ENCODE results near the gene SLC25A26. TPM values are rescaled to one million over a fixed set of nuclear protein-coding genes. Genes with fewer than 3 reads are reported as not detected.

SLC25A26 gene
- total and polyA plus RNA-seq, 2 donors (not counting 1 experiment from before 2014, with no cell fraction given): 14.2 to 29.0 TPM

DNA sequence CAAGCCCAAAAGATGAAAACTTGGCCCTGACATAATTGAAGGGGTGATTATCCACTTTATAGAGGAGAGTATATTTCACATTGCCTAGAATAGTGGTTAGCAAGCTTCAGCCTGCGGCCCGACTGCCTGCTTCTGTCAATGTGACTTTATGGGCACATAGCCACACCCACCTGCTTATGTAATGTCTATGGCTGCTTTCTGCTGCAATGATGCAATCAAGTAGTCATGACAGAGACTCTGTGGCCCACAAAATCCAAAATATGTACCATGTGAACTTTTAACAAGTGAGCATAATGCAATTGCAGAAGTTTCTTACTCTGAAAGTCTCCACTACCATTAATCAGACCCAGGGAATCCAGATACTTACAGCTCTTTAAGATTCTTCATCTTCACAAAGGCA, 176.9 kb downstream of the SLC25A26 start:
- no peak overlapping the region for H3K9ac ChIP-seq (ENCODE audit: insufficient read depth, low read length)
- H3K27ac ChIP-seq (ENCODE audit: insufficient read depth, low read length): no peak overlapping the region
- no peaks in the 10 kb centered on the region for H4K20me1 ChIP-seq (ENCODE audit: control insufficient read depth, extremely low read depth, insufficient read depth, low read length)
- no peaks in the 10 kb centered on the region for H3K27me3 ChIP-seq (ENCODE audit: control insufficient read depth, insufficient read depth, low read length)
- no peaks in the 10 kb centered on the region for H3K79me2 ChIP-seq (ENCODE audit: control insufficient read depth, insufficient read depth, low read length)
- peak; percentile 33 to 64 for DNase-seq (ENCODE audit: low read depth in 2 of 2)
- H3K9me3 ChIP-seq (ENCODE audit: control insufficient read depth, insufficient read depth, low read depth, low read length): no peaks in the 10 kb centered on the region
- TF ChIP-seq, protein P1, sequence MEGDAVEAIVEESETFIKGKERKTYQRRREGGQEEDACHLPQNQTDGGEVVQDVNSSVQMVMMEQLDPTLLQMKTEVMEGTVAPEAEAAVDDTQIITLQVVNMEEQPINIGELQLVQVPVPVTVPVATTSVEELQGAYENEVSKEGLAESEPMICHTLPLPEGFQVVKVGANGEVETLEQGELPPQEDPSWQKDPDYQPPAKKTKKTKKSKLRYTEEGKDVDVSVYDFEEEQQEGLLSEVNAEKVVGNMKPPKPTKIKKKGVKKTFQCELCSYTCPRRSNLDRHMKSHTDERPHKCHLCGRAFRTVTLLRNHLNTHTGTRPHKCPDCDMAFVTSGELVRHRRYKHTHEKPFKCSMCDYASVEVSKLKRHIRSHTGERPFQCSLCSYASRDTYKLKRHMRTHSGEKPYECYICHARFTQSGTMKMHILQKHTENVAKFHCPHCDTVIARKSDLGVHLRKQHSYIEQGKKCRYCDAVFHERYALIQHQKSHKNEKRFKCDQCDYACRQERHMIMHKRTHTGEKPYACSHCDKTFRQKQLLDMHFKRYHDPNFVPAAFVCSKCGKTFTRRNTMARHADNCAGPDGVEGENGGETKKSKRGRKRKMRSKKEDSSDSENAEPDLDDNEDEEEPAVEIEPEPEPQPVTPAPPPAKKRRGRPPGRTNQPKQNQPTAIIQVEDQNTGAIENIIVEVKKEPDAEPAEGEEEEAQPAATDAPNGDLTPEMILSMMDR (conservative IDR thresholded peaks at IDR 0.05 in 1 of 2, IDR thresholded peaks at IDR 0.05 in 1 of 2; ENCODE audit: low read depth in 1 of 2, low read length in 2 of 2): no peak
- TF ChIP-seq EZH2 (IDR thresholded peaks at IDR 0.05; ENCODE audit: low read length, missing control alignments): no peak
- no peak overlapping the region for H2AFZ ChIP-seq (ENCODE audit: low read length)
- no peak overlapping the region for H3K4me3 ChIP-seq (replicated peaks in 1 of 4; ENCODE audit: control extremely low read depth in 1 of 4, insufficient read depth in 1 of 4, low read depth in 3 of 4, low read length in 4 of 4)
- peaks cover 13% of the 10 kb centered on the region for H3K4me1 ChIP-seq (ENCODE audit: control insufficient read depth, extremely low read depth, insufficient read depth, low read length)
- peaks cover 12% of the 10 kb centered on the region for H3K36me3 ChIP-seq (ENCODE audit: control insufficient read depth, insufficient read depth, low read length)
- H3K4me2 ChIP-seq (ENCODE audit: extremely low read depth, insufficient read depth, low read length): no peak overlapping the region

DNA sequence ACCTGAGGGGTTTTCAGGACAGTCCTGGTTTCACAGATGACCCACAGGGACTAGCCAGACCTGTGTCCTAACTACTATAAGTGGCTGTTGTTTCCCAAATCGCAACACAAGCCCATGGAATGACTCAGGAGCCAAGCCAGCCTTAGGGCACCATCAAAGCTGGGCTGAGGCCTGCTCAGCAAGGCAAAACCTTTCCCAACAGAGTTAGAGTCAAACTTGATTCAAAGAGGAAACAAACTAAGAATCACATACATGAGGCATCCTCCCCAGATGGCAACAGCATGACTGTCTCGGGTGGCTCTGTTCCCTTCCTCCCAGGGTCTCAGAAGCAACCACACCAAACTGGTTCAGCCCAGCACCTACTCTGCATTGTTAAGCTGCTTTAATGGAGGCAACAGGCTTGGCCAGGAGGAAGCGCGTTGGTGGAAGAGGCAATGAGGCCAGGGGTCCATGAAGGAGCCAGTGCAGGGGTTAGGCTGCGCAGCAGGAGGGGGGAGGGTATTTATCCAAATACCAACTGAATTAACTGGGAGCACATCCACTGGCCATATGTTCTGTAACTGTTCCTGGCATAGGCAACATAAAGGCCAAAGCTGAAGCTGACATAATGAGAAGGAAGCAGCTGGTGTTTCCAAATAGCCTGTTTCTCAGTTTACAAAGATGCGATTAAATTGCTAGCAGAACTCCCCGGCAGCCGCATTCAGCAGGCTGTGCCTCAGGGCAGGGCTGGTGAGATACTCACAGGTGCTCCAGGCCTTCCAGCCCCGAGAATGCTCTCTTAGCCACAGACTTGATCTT, 177.6 kb downstream of the SLC25A26 start:
- peaks cover 13% of the 10 kb centered on the region for H3K4me1 ChIP-seq (ENCODE audit: control insufficient read depth, extremely low read depth, insufficient read depth, low read length)

DNA sequence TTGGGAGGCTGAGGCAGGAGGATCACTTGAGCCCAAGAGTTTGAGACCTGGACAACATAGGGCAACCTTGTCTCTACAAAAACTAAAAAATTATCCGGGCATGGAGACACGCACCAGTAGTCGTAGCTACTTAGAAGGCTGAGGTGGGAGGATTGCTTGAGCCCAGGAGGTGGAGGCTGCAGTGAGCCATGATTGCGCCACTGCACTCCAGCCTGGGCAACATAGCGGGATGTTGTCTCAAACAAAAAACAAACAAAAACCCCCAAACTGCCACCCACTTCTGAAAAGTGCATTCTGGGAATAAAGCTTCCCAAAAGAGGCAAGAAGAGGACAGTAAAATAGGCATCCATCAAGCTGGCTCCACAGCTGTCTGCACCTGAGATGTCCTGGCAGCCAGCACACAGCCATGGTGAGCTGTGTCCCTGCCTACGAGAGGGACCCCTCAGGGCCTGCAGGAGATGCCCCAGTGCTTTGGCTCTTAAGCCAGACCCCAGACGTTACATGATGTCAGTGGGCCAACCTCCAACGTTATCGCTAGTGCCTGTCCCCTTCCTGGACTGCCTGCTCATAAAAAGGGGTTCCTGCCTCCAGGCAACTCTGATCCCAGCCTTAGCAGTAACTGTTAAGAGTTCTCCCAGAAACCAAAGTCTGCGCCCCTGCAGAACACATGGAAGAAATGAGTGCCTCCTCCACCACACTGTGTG, 178.9 kb downstream of the SLC25A26 start:
- Histone ChIP-seq H3K36me3 (ENCODE audit: control insufficient read depth, insufficient read depth, low read length) (peaks cover 10% of the 10 kb centered on the region), H3K9me3 (ENCODE audit: control insufficient read depth, insufficient read depth, low read depth, low read length) (no peaks in the 10 kb centered on the region), H3K9ac (ENCODE audit: insufficient read depth, low read length) (no peak overlapping the region), H3K79me2 (ENCODE audit: control insufficient read depth, insufficient read depth, low read length) (no peaks in the 10 kb centered on the region), H3K27ac (ENCODE audit: insufficient read depth, low read length) (no peak overlapping the region), H3K4me1 (ENCODE audit: control insufficient read depth, extremely low read depth, insufficient read depth, low read length) (peaks cover 17% of the 10 kb centered on the region), H3K4me3 (replicated peaks in 1 of 4; ENCODE audit: control extremely low read depth in 1 of 4, insufficient read depth in 1 of 4, low read depth in 3 of 4, low read length in 4 of 4) (no peak overlapping the region), H3K4me2 (ENCODE audit: extremely low read depth, insufficient read depth, low read length) (no peak overlapping the region), H2AFZ (ENCODE audit: low read length) (no peak overlapping the region), H3K27me3 (ENCODE audit: control insufficient read depth, insufficient read depth, low read length) (no peaks in the 10 kb centered on the region), H4K20me1 (ENCODE audit: control insufficient read depth, extremely low read depth, insufficient read depth, low read length) (no peaks in the 10 kb centered on the region)
- DNase-seq (ENCODE audit: low read depth in 2 of 2): no peak
- TF ChIP-seq, protein P1 (conservative IDR thresholded peaks at IDR 0.05 in 1 of 2, IDR thresholded peaks at IDR 0.05 in 1 of 2; ENCODE audit: low read depth in 1 of 2, low read length in 2 of 2): no peak
- TF ChIP-seq EZH2 (IDR thresholded peaks at IDR 0.05; ENCODE audit: low read length, missing control alignments): no peak

More for the DNA sequence above, 177.6 kb downstream of the SLC25A26 start:
- H3K27ac ChIP-seq (ENCODE audit: insufficient read depth, low read length): peak overlapping the region; percentile 2
- no peak overlapping the region for H2AFZ ChIP-seq (ENCODE audit: low read length)
- H3K9me3 ChIP-seq (ENCODE audit: control insufficient read depth, insufficient read depth, low read depth, low read length): no peaks in the 10 kb centered on the region
- peak in 1 of 2 donors; percentile 59 for DNase-seq (ENCODE audit: low read depth in 2 of 2)
- H3K9ac ChIP-seq (ENCODE audit: insufficient read depth, low read length): no peak overlapping the region
- H3K79me2 ChIP-seq (ENCODE audit: control insufficient read depth, insufficient read depth, low read length): no peaks in the 10 kb centered on the region
- no peaks in the 10 kb centered on the region for H4K20me1 ChIP-seq (ENCODE audit: control insufficient read depth, extremely low read depth, insufficient read depth, low read length)
- peaks cover 10% of the 10 kb centered on the region for H3K36me3 ChIP-seq (ENCODE audit: control insufficient read depth, insufficient read depth, low read length)
- H3K4me3 ChIP-seq (replicated peaks in 1 of 4; ENCODE audit: control extremely low read depth in 1 of 4, insufficient read depth in 1 of 4, low read depth in 3 of 4, low read length in 4 of 4): no peak overlapping the region
- no peak for TF ChIP-seq EZH2 (IDR thresholded peaks at IDR 0.05; ENCODE audit: low read length, missing control alignments)
- TF ChIP-seq, protein P1 (conservative IDR thresholded peaks at IDR 0.05 in 1 of 2, IDR thresholded peaks at IDR 0.05 in 1 of 2; ENCODE audit: low read depth in 1 of 2, low read length in 2 of 2): no peak
- no peak overlapping the region for H3K4me2 ChIP-seq (ENCODE audit: extremely low read depth, insufficient read depth, low read length)
- H3K27me3 ChIP-seq (ENCODE audit: control insufficient read depth, insufficient read depth, low read length): no peaks in the 10 kb centered on the region
